Fibroblast of skin of back (primary cell): ENCODE measurements around the gene GRB2. TPM values are rescaled to one million over a fixed set of nuclear protein-coding genes. Genes with fewer than 3 reads are reported as not detected.
A peak's percentile ranks its signal among the peaks of the same experiment; 100 is the strongest.
"Not testable (repeated sequence)": the region's sequence is repeated elsewhere in the genome, so short reads cannot be mapped to it uniquely, and the experiment has no call there.

Experiments used
- DNase-seq: peaks from one replicate; pipeline ENCODE4 v3.0.0-alpha.2; 2013
- polyA plus RNA-seq, 2 experiments: library from polyadenylated mRNA; unstranded; fragments of 120-200 nt; gene quantifications; one replicate each; pipeline ENCODE4 v1.2.1, GENCODE V29; 2013; ENCODE audit not compliant: insufficient read length in 2 of 2

Gene GRB2
- 100 TPM for polyA plus RNA-seq (2013, experiment 1 of 2; ENCODE audit: insufficient read length)
- 87.3 TPM for polyA plus RNA-seq (2013, experiment 2 of 2; ENCODE audit: insufficient read length)

GRCh38 chr17:75405365-75406221 lies at the start of gene GRB2:
Gene GRB2 (minus strand): TSS chr17:75405678. CDS start chr17:75393628, 12,050 bp downstream.
- DNase-seq, result peak; percentile 94

DNA sequence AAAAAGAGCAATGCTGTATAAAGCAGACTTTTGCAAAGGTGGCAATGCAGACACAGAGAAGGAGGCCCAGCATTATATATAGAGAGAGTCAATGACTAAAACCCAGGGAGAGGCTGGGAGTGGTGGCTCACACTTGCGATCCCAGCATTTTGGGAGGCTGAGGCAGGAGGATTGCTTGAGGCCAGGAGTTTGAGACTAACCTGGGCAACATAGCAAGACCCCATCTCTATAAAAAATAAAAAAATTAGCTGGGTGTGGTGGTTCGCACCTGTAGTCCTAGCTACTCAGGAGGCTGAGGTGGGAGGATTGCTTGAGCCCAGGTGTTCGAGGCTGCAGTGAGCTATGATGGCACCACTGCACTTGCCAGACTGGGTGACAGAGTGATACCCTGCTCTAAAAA lies 49.2 kb upstream of the GRB2 start:
- not testable (repeated sequence) for DNase-seq

DNA sequence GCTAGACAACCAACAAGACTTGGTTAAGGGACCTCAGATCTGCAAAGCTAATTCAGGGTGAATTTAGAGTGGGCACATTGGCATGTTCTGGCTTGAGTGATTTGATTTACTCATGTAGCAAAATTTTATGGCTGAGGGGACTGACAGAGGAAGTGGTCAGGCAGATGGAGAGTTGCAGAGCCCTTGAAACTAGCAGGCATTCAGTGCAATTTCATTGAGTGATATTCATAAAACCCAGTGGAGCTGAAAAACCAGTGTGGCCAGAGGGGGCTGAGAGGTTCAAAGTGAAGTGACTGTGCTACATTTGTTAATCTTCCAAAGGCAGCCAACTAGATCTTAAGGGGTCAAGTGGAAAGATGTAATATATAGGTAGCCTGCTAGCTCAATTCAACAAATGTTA lies 48.7 kb upstream of the GRB2 start:
- DNase-seq, result no peak

- DNase-seq, result peak; percentile 46
Measured at GRCh38 chr17:75450270-75450669, 44.8 kb upstream of the GRB2 start.

GRCh38 chr17:75447951-75448856 lies 42.7 kb upstream of the GRB2 start:
- DNase-seq, result no peak

GRCh38 chr17:75445896-75446295 lies 40.4 kb upstream of the GRB2 start:
- not testable (repeated sequence) for DNase-seq

DNA sequence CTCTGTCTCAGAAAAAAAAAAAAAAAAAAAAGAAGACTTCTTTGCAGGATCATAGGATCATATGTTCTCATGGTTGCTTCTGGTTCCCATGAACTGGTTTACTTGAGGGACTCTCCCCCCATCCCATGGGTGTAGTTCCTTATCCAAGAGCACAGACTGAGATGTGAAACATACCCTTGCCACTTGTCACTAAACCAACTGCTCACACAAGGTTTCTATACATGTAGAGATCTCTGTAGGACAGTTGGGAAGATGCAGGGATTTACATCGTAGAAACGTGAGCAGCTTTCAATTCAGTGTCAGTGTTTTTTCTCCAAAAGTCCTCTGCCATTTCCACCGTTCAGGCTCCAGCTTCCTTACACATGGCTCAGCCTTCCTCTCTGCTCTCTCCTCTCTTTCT lies 39.8 kb upstream of the GRB2 start:
- DNase-seq, result no peak

DNA sequence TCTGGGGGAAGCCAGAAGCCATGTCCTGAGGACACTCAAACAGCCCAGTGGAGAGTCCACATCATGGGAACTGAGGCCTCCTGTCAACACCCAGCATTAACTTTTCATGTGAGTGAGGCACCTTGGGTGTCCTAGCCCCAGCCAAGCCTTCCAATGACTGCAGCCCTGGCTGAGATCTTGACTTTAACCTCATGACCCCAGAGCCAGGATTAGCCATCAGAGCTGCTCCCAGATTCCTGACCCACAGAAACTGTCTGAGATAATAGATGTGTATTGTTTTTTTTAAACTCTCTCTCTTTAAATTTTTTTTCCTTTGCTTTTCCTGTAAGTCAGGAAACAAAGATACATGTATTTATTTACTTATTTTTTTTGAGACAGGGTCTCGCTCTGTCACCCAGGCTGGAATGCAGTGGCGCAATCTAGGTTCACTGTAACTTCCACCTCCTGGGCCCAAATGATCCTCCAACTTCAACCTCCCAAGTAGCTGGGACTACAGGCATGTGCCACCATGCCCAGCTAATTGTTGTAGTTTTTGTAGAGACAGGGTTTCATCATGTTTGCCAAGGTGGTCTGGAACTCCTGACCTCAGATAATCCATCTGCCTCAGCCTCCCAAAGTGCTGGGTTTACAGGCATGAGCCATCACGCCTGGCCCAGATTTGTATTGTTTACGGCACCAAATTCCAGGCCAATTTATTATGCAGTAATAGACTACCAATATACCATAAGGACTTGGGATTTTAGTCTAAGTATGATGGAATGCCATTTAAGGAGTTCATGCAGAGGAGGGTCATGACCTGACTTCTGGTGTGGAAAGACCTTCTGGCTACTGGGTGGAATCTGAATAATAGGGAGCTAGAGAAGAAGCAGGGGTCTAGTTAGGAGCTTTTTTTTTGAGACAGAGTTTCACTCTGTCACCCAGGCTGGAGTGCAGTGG lies 37.0 kb upstream of the GRB2 start:
- DNase-seq, result no peak

DNA sequence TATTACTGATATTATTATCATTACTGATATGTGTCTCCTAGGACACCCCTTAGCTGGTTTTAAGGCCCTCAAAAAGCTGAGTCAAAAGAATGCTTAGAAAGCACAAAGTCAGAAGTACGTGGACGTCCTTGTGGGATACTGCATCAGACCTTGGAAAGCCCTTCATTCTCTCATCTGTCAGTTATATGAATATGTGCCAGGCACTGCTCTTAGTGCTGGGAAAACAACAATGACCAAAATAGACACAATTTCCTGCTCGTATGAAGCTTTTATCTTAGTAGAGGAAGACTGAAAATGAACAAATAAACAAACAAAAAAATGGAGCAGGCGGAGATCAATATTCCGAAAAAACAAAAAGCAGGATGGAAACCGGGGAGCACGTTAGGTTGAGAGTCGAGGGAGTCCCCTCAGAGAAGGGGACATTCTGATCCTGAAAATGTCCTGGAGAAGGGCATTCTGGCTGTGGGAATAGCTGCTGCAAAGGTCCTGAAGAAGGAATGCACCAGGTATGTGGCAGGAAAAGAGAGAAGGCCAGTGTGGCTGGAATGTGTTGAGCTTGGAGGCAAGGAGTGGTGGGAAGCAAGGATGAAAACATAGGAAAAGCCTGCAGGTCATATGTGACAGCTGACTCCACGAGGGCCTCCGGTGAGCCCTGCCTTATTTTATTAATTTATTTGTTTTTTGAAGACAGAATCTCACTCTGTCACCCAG lies 35.4 kb upstream of the GRB2 start:
- DNase-seq, result no peak

GRCh38 chr17:75439287-75439686 lies 33.8 kb upstream of the GRB2 start:
- DNase-seq, result no peak

DNA sequence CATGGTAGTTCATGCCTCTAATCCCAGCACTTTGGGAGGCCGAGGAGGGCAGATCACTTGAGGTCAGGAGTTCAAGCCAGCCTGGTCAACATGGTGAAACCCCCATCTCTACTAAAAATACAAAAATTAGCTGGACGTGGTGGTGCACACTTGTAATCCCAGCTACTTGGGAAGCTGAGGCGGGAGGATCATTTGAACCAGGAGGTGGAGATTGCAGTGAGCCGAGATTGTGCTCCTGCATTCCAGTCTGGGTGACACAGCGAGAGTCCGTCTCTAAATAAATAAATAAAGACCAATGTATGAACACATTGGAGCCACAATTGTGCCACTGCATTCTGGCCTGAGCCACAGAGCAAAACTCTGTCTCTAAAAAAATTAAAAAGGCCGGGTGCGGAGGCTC lies 31.9 kb upstream of the GRB2 start:
- DNase-seq, result not testable (repeated sequence)

DNA sequence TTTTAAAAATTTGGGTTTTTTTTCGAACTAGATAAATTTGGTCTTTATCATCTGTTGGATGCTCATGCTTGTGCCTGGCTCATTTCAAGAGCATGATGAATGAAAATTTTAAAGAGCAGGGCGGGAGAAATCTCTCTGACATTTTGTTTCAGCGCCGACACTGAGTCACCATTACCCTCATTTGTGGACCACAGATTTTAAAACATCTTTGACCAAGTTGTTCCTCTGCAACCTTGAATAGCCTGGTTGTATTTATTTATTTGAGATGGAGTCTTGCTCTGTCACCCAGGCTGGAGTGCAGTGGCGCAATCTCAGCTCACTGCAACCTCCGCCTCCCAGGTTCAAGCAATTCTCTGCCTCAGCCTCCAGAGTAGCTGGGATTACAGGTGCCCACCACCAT lies 29.0 kb upstream of the GRB2 start:
- DNase-seq, result not testable (repeated sequence)

DNA sequence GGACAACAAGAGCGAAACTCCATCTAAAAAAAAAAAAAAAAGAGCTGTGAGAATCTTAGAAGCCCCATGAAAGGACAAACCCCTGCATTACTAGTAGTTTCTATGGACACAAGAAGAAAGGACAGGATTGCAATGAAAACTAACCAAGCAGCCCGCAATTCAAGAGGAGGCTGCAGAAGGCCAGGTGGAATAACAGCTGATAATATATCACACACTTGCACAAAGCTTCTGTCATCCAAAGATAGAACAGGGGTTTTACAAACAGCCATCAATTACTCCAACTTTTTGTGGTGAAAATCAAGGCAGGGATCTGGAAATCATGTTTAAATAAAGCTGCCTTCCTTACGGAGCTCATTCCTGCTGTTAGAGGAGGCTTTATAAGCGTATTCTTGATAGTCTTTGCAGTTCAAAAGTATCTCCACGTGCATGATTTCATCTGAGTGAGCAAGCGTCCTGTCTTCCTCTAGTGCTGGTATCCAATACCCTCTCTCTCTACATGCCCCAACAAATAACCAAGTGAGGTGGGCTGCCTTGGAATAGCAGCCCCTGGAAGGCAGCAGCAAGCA lies 27.8 kb upstream of the GRB2 start:
- DNase-seq, result no peak

DNA sequence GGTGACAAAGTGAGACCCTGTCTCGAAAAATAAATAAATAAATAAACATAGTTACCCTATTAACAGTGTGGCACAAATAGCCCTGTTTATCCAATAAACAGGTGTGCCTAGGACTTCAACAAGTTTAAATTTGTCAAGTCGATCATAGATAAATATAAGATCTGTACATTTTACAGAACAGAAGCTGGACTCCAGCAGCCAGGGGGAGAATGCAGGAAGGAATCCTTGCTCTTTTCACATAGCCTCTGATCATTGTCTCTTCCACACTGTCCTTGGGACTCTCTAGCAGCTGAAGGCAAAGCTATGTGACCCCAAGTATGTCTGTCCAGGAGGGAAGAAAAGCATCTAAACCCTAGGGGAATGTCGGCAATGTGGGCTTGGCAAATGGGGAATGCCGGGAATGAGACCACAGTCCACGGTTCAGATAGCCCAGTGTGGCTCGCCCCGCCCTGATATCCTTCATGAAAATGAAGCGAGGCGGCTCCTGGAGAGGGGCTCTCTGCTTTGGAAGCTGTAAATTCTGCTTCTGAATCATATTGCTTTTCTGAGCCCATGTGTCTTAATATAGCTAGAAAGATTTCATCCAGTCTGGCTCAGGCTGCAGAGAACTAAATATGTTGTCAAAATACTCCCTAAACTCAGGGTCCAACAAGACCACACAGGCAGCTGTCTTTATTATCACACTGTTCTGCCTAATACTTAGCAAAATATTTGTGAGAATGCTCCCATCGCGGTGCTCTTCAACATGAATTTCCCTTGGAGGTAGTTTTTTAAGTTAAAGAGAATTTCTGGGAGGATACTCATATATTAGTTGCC lies 24.9 kb upstream of the GRB2 start:
- peak; percentile 99 for DNase-seq

DNA sequence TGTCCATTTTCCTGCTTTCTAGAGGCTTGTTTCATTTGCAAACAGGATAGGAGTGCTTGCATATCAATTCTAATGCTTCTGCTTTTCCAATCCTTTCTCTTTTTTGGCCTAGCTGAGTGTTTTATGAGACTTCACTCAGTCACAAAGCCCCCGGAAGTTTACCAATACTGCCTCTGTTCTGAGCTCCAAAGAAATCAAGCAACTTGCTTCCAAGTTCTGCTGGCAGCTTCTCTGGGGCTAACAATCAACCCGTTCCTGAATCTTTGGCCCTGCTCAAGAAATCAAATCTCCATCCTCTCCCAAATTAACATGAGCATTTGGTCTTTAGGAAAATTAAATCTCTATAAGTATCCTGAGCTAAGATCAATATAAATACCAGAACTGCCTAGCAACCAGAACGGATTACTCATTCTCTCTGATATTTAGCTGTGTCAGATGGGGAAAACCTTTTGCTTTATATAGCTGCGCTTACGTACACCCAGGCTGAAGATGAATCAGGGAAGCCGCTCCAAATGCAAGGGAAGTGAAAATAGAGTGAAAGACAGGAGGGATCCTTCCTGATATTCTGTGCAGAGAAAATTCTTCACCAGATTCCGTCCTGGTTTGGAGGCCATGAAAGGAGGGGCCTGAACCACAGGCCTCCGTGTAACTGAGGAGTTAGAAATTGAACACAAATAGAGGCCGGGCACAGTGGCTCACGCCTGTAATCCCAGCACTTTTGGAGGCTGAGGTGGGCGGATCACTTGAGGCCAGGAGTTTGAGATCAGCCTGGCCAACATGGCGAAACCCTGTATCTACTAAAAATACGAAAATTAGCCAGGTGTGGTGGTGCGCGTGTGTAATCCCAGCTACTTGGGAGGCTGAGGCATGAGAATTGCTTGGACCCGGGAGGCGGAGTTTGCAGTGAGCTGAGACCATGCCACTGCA lies 23.3 kb upstream of the GRB2 start:
- peak; percentile 91 for DNase-seq

DNA sequence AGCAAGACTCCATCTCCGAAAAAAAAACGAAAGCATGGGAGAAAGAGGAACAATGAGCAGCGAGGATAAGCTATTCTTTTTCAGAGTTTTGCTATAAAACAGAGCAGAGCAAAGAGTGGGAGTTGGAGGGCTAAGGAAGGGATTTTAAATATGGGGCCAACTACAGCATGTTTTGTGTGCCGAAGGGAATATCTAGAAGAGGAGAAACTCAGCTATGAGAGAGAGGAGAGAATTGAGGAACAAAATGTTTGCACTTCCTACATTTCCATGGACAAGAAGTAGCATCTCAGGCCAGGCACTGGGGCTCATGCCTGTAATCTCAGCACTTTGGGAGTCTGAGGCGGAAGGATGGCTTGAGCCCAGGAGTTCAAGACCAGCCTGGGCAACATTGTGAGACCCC lies 13.1 kb upstream of the GRB2 start:
- no peak for DNase-seq

DNA sequence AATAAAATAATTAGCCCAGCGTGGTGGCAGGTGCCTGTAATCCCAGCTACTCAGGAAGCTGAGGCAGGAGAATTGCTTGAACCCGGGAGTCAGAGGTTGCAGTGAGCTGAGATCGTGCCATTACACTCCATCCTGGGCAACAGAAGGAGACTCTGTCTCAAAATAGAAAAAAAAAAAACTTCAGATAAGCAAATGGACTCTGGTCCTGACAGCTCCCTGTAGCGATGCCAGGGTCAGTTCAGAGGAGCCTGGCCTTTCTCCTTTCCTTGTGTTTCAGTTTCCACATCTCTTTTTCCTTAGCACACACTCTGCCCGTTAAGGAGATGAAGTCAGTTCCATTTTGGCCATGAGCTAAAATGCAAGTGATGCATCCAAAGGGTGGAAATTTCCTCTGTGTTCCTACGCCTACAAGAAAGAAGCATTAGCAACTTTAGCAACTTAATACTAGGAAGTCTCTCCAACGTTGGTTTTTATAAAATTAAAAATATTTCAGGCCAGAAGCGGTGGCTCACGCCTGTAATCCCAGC lies 11.6 kb upstream of the GRB2 start:
- no peak for DNase-seq

DNA sequence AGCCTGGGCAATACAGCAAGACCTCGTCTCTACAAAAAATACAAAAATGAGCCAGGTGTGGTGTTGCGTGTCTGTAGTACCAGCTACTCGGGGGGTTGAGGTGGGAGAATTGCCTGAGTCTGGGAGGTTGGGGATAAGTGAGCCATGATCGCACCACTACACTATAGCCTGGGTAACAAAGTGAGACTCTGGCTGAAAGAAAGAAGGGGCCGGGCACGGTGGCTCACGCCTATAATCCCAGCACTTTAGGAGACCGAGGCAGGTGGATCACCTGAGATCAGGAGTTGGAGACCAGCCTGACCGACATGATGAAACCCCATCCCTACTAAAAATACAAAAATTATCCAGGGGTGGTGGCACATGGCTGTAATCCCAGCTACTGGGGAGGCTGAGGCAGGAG lies 10.5 kb upstream of the GRB2 start:
- no peak for DNase-seq

- no peak for DNase-seq
Measured at GRCh38 chr17:75414488-75414887, 9.0 kb upstream of the GRB2 start.
